Keratinocyte (primary cell): Measurements from ENCODE around the gene SYVN1. TPM values are rescaled to one million over a fixed set of nuclear protein-coding genes. Genes with fewer than 3 reads are reported as not detected.

Experiments
- DNase-seq: peaks from one replicate; pipeline ENCODE4 v3.0.0-alpha.2; 2011; ENCODE audit warnings: low read depth, missing footprints, low spot score
- FAIRE-seq: peaks from 2 replicates; lab custom pipeline; 2011; peaks lifted over from hg19 to GRCh38; lab: Jason Lieb, UNC
- H2AFZ ChIP-seq: 2 replicates; pipeline ENCODE4 v1.6.0; 2012; ENCODE audit warnings: low read length, control low read depth, inconsistent platforms; ENCODE audit not compliant: control insufficient read depth
- H3K27ac ChIP-seq: 2 replicates; pipeline ENCODE4 v1.5.1; 2011; ENCODE audit warnings: low read length; ENCODE audit not compliant: control insufficient read depth, insufficient read depth
- H3K27me3 ChIP-seq: 3 replicates; pipeline ENCODE4 v1.6.0; 2011; ENCODE audit warnings: low read length; ENCODE audit not compliant: control insufficient read depth, insufficient read depth; ENCODE audit errors: extremely low read depth
- H3K36me3 ChIP-seq, 2 experiments: 2 replicates in 1 of 2; 3 replicates in 1 of 2; pipeline ENCODE4 v1.5.1; 2011; ENCODE audit warnings: low read length in 2 of 2, mild to moderate bottlenecking in 1 of 2; ENCODE audit not compliant: control insufficient read depth in 2 of 2, insufficient read depth in 2 of 2; ENCODE audit errors: extremely low read depth in 1 of 2
- H3K4me1 ChIP-seq: 3 replicates; pipeline ENCODE4 v1.5.1; 2011; ENCODE audit warnings: low read length; ENCODE audit not compliant: control insufficient read depth, insufficient read depth; ENCODE audit errors: extremely low read depth
- H3K4me2 ChIP-seq: 3 replicates; pipeline ENCODE4 v1.6.0; 2011; ENCODE audit warnings: low read depth, low read length; ENCODE audit not compliant: control insufficient read depth, insufficient read depth; ENCODE audit errors: extremely low read depth
- H3K4me3 ChIP-seq, 3 experiments: fragments of 200-600 bp in 1 of 3; sonication (generic) in 1 of 3; 2 replicates in 2 of 3; 3 replicates in 1 of 3; pipeline ENCODE4 v1.5.1; 2011 to 2016; ENCODE audit warnings: low read length in 3 of 3, mild to moderate bottlenecking in 3 of 3, control low read depth in 2 of 3, inconsistent platforms in 1 of 3, low read depth in 1 of 3, mixed read lengths in 1 of 3, mixed run types in 1 of 3, moderate library complexity in 1 of 3; ENCODE audit not compliant: control insufficient read depth in 2 of 3, insufficient read depth in 2 of 3; ENCODE audit errors: extremely low read depth in 1 of 3
- H3K79me2 ChIP-seq: 2 replicates; pipeline ENCODE4 v1.6.0; 2012; ENCODE audit warnings: low read length; ENCODE audit not compliant: control insufficient read depth, insufficient read depth
- H3K9ac ChIP-seq: 3 replicates; pipeline ENCODE4 v1.6.0; 2011; ENCODE audit warnings: low read length; ENCODE audit not compliant: control insufficient read depth, insufficient read depth; ENCODE audit errors: extremely low read depth
- H3K9me1 ChIP-seq: 3 replicates; pipeline ENCODE4 v1.6.0; 2011; ENCODE audit warnings: low read length; ENCODE audit not compliant: control insufficient read depth, insufficient read depth; ENCODE audit errors: extremely low read depth
- H3K9me3 ChIP-seq: 2 replicates; pipeline ENCODE4 v1.5.1; 2012; ENCODE audit warnings: low read depth, low read length; ENCODE audit not compliant: control insufficient read depth
- H4K20me1 ChIP-seq: 3 replicates; pipeline ENCODE4 v1.6.0; 2011; ENCODE audit warnings: low read length; ENCODE audit not compliant: control insufficient read depth, insufficient read depth; ENCODE audit errors: extremely low read depth
- EZH2 ChIP-seq: IDR thresholded peaks from one replicate; pipeline ENCODE4 v1.6.1; 2012; ENCODE audit warnings: inconsistent platforms, mild to moderate bottlenecking, low read length, moderate library complexity
- dilution Hi-C: fragments of 300-500 bp; cut with MboI; formaldehyde crosslinking; loops from one replicate; pipeline ENCODE4 v1.7.0; 2020; ENCODE audit warnings: low sequenced_read_pairs; ENCODE audit not compliant: extremely low pct_ligation_motif_present
- polyA plus RNA-seq, 5 experiments: library from polyadenylated mRNA; depleted of rRNA in 3 of 5; stranded (reverse) in 3 of 5; stranded (forward) in 1 of 5; unstranded in 1 of 5; fragments of >200 nt; gene quantifications; 1 replicate in 1 of 5; 2 replicates in 3 of 5; 3 replicates in 1 of 5; pipeline versions ENCODE4 v1.2.1 to v1.2.3, GENCODE V29; 2011 to 2012; ENCODE audit warnings: missing spikeins in 2 of 5, low read depth in 1 of 5, low replicate concordance in 1 of 5
- TF ChIP-seq, protein P1 (sequence below), 3 experiments: IDR thresholded peaks in 1 of 3; conservative IDR thresholded peaks in 1 of 3; optimal IDR thresholded peaks in 1 of 3; 2 replicates in 2 of 3; 3 replicates in 1 of 3; pipeline versions ENCODE3 to v1.5.1; 2011; ENCODE audit warnings: low read length in 3 of 3, mild to moderate bottlenecking in 3 of 3, moderate library complexity in 2 of 3, control low read depth in 1 of 3, inconsistent platforms in 1 of 3; ENCODE audit not compliant: insufficient read depth in 2 of 3; ENCODE audit errors: extremely low read depth in 1 of 3

SYVN1 gene
- polyA plus RNA-seq, 1 donor (not counting 4 experiments of a cell fraction or from before 2014, with no cell fraction given): 10.8 TPM

- Histone ChIP-seq H3K4me3 (no peak overlapping the region), H3K27me3 (no peaks in the 10 kb centered on the region), H3K4me2 (no peak overlapping the region), H3K27ac (no peak overlapping the region), H4K20me1 (no peaks in the 10 kb centered on the region), H3K4me1 (peaks cover 32% of the 10 kb centered on the region), H3K36me3 (peaks cover 17 to 33% of the 10 kb centered on the region in 2 experiments), H3K9ac (no peak overlapping the region), H3K79me2 (peaks cover 49% of the 10 kb centered on the region), H2AFZ (no peak overlapping the region), H3K9me1 (peaks cover 2% of the 10 kb centered on the region), H3K9me3 (no peaks in the 10 kb centered on the region)
- dilution Hi-C loops: no loop called here
- no peak for FAIRE-seq
- DNase-seq: no peak
- TF ChIP-seq, protein P1, sequence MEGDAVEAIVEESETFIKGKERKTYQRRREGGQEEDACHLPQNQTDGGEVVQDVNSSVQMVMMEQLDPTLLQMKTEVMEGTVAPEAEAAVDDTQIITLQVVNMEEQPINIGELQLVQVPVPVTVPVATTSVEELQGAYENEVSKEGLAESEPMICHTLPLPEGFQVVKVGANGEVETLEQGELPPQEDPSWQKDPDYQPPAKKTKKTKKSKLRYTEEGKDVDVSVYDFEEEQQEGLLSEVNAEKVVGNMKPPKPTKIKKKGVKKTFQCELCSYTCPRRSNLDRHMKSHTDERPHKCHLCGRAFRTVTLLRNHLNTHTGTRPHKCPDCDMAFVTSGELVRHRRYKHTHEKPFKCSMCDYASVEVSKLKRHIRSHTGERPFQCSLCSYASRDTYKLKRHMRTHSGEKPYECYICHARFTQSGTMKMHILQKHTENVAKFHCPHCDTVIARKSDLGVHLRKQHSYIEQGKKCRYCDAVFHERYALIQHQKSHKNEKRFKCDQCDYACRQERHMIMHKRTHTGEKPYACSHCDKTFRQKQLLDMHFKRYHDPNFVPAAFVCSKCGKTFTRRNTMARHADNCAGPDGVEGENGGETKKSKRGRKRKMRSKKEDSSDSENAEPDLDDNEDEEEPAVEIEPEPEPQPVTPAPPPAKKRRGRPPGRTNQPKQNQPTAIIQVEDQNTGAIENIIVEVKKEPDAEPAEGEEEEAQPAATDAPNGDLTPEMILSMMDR (optimal IDR thresholded peaks at IDR 0.05 in 1 of 3, IDR thresholded peaks at IDR 0.05 in 1 of 3, conservative IDR thresholded peaks at IDR 0.05 in 1 of 3; ENCODE audit: extremely low read depth in 1 of 3, insufficient read depth in 2 of 3, low read length in 3 of 3): no peak
- TF ChIP-seq EZH2: no peak
These were observed 16.1 kb downstream of the SYVN1 start for GRCh38 chr11:65118097-65118837.

- Histone ChIP-seq H3K79me2 (peaks cover 44% of the 10 kb centered on the region), H2AFZ (no peak within 1 kb of the TSS), H3K4me3 (peak within 1 kb of the TSS; percentile 63 to 82 (median 76)), H4K20me1 (no peaks in the 10 kb centered on the region), H3K9ac (peak within 1 kb of the TSS; percentile 89), H3K9me1 (peaks cover 2% of the 10 kb centered on the region), H3K36me3 (peaks cover 17 to 33% of the 10 kb centered on the region in 2 experiments), H3K9me3 (no peaks in the 10 kb centered on the region), H3K4me2 (peak within 1 kb of the TSS; percentile 78), H3K4me1 (peaks cover 35% of the 10 kb centered on the region), H3K27me3 (no peaks in the 10 kb centered on the region), H3K27ac (peak within 1 kb of the TSS; percentile 82)
- DNase-seq (peak; percentile 91), FAIRE-seq (peak; percentile 44)
- dilution Hi-C loops: no loop called here
- no peak for TF ChIP-seq EZH2
- TF ChIP-seq, protein P1 (optimal IDR thresholded peaks at IDR 0.05 in 1 of 3, IDR thresholded peaks at IDR 0.05 in 1 of 3, conservative IDR thresholded peaks at IDR 0.05 in 1 of 3; ENCODE audit: extremely low read depth in 1 of 3, insufficient read depth in 2 of 3, low read length in 3 of 3): peak; percentile 90 to 94 (median 93)
These were observed 16.9 kb downstream of the SYVN1 start, which contains the start of gene ZNHIT2 for GRCh38 chr11:65117206-65118096. Gene ZNHIT2 (minus strand): TSS chr11:65117701. CDS start chr11:65117653, 48 bp downstream.
